ENCODE data around the gene SEPHS1. TPM values are rescaled to one million over a fixed set of nuclear protein-coding genes. Genes with fewer than 3 reads are reported as not detected.

Gene SEPHS1
- polyA plus RNA-seq, 4 donors = 24.6 to 48.4 (median 37.9) TPM

DNA sequence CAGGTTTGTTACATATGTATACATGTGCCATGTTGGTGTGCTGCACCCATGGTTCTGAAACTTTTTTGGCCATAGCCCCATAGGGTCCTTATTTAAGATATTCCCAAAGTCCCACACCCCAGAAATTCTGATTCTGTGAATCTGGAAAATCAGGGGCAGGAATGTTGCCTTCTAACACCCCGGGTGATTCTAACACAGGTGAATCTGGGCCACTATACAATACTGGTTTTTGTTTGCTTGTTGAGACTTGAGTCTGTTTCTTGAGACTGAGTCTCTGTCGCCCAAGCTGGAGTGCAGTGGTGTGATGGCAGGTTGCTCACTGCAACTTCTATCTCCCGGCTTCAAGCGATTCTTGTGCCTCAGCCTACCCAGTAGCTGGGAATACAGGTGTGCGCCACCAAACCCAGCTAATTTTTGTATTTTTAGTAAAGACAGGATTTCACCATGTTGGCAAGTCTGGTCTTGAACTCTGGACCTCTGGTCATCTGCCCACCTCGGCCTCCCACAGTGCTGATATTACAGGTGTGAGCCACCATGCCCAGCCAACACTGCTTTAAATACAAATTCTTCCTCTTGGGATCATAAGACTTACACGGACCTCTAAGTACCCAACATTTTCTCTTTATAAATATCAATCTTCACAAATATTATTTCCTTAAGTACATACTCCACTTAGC is 31.3 kb downstream of the SEPHS1 start:
- Histone ChIP-seq H3K4me1 (ENCODE audit: control insufficient read depth in 3 of 3, insufficient read depth in 2 of 3, low read depth in 1 of 3, low read length in 2 of 3) (no peaks in the 10 kb centered on the region), H3K36me3 (ENCODE audit: control insufficient read depth in 3 of 3, insufficient read depth in 2 of 3, low read depth in 1 of 3, low read length in 3 of 3) (peaks cover 4 to 24% (median 10%) of the 10 kb centered on the region in 3 donors), H3K27ac (ENCODE audit: low read depth in 1 of 3, low read length in 2 of 3) (no peak overlapping the region), H3K27me3 (ENCODE audit: control insufficient read depth in 3 of 3, insufficient read depth in 3 of 3, low read length in 3 of 3) (no peaks in the 10 kb centered on the region), H3K9me3 (ENCODE audit: control insufficient read depth in 2 of 2, insufficient read depth in 1 of 2, low read depth in 1 of 2, low read length in 1 of 2) (no peaks in the 10 kb centered on the region), H3K4me3 (ENCODE audit: low read depth in 1 of 3, low read length in 3 of 3) (no peak overlapping the region)
- no peak for FAIRE-seq
- WGBS, 3 donors = 85 to 92% (median 91%) methylated on average over 7 of the region's 7 CpGs
- DNase-seq = no peak

GRCh38 chr10:13315361-13315760 is 32.7 kb downstream of the SEPHS1 start:
- peaks cover 0 to 11% (median 8%) of the 10 kb centered on the region in 3 donors for H3K36me3 ChIP-seq (ENCODE audit: control insufficient read depth in 3 of 3, insufficient read depth in 2 of 3, low read depth in 1 of 3, low read length in 3 of 3)
- FAIRE-seq = no peak
- no peaks in the 10 kb centered on the region for H3K9me3 ChIP-seq (ENCODE audit: control insufficient read depth in 2 of 2, insufficient read depth in 1 of 2, low read depth in 1 of 2, low read length in 1 of 2)
- no peak overlapping the region for H3K27ac ChIP-seq (ENCODE audit: low read depth in 1 of 3, low read length in 2 of 3)
- H3K4me3 ChIP-seq (ENCODE audit: low read depth in 1 of 3, low read length in 3 of 3) = no peak overlapping the region
- no peaks in the 10 kb centered on the region for H3K4me1 ChIP-seq (ENCODE audit: control insufficient read depth in 3 of 3, insufficient read depth in 2 of 3, low read depth in 1 of 3, low read length in 2 of 3)
- no peaks in the 10 kb centered on the region for H3K27me3 ChIP-seq (ENCODE audit: control insufficient read depth in 3 of 3, insufficient read depth in 3 of 3, low read length in 3 of 3)
- no peak for DNase-seq

- Histone ChIP-seq H3K27ac (ENCODE audit: low read depth in 1 of 3, low read length in 2 of 3) (no peak overlapping the region), H3K4me1 (ENCODE audit: control insufficient read depth in 3 of 3, insufficient read depth in 2 of 3, low read depth in 1 of 3, low read length in 2 of 3) (no peaks in the 10 kb centered on the region), H3K27me3 (ENCODE audit: control insufficient read depth in 3 of 3, insufficient read depth in 3 of 3, low read length in 3 of 3) (no peaks in the 10 kb centered on the region), H3K4me3 (ENCODE audit: low read depth in 1 of 3, low read length in 3 of 3) (no peak overlapping the region), H3K36me3 (ENCODE audit: control insufficient read depth in 3 of 3, insufficient read depth in 2 of 3, low read depth in 1 of 3, low read length in 3 of 3) (no peaks in the 10 kb centered on the region), H3K9me3 (ENCODE audit: control insufficient read depth in 2 of 2, insufficient read depth in 1 of 2, low read depth in 1 of 2, low read length in 1 of 2) (no peaks in the 10 kb centered on the region)
- FAIRE-seq = no peak
- 78 to 88% (median 82%) methylated on average over 5 of the region's 5 CpGs for WGBS, 3 donors
- no peak for DNase-seq
Measured at GRCh38 chr10:13311177-13311575, 36.9 kb downstream of the SEPHS1 start.

DNA sequence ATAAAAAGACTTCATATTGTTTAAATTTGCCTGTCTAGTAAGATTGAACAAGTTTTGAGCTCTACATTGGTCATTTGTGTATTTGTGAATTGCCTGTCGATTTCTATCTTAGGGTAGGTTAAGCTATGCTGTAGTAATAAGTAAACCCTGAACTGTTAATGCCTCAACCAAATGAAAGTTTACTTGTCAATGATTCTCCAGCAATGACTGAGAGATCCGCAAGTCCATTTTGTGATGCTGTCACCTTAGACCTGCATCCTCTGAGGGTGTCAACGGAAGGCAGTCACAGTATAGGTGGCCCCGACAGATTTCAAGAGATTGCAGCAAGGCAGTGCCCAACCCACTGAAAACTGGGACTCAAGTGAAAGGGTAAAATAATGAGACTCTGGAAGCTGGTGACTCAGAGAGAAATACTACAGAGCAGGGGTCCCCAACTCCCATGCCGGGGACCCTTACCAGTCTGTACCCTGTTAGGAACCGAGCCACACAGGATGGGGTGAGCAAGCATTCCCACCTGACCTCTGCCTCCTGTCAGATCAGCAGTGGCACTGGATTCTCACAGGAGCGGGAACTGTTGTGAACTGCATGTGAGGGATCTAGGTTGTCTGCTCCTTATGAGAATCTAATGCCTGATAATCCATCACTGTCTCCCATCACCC is 37.4 kb downstream of the SEPHS1 start:
- H3K4me1 ChIP-seq (ENCODE audit: control insufficient read depth in 3 of 3, insufficient read depth in 2 of 3, low read depth in 1 of 3, low read length in 2 of 3) = no peaks in the 10 kb centered on the region
- no peaks in the 10 kb centered on the region for H3K36me3 ChIP-seq (ENCODE audit: control insufficient read depth in 3 of 3, insufficient read depth in 2 of 3, low read depth in 1 of 3, low read length in 3 of 3)
- FAIRE-seq (no peak), DNase-seq (no peak)
- no peak overlapping the region for H3K27ac ChIP-seq (ENCODE audit: low read depth in 1 of 3, low read length in 2 of 3)
- H3K9me3 ChIP-seq (ENCODE audit: control insufficient read depth in 2 of 2, insufficient read depth in 1 of 2, low read depth in 1 of 2, low read length in 1 of 2) = no peaks in the 10 kb centered on the region
- H3K4me3 ChIP-seq (ENCODE audit: low read depth in 1 of 3, low read length in 3 of 3) = no peak overlapping the region
- WGBS, 3 donors = 85 to 89% (median 85%) methylated on average over 7 of the region's 7 CpGs
- H3K27me3 ChIP-seq (ENCODE audit: control insufficient read depth in 3 of 3, insufficient read depth in 3 of 3, low read length in 3 of 3) = no peaks in the 10 kb centered on the region

- Histone ChIP-seq H3K4me3 (ENCODE audit: low read depth in 1 of 3, low read length in 3 of 3) (no peak overlapping the region), H3K36me3 (ENCODE audit: control insufficient read depth in 3 of 3, insufficient read depth in 2 of 3, low read depth in 1 of 3, low read length in 3 of 3) (no peaks in the 10 kb centered on the region), H3K4me1 (ENCODE audit: control insufficient read depth in 3 of 3, insufficient read depth in 2 of 3, low read depth in 1 of 3, low read length in 2 of 3) (no peaks in the 10 kb centered on the region), H3K9me3 (ENCODE audit: control insufficient read depth in 2 of 2, insufficient read depth in 1 of 2, low read depth in 1 of 2, low read length in 1 of 2) (no peaks in the 10 kb centered on the region), H3K27me3 (ENCODE audit: control insufficient read depth in 3 of 3, insufficient read depth in 3 of 3, low read length in 3 of 3) (no peaks in the 10 kb centered on the region), H3K27ac (ENCODE audit: low read depth in 1 of 3, low read length in 2 of 3) (no peak overlapping the region)
- FAIRE-seq (no peak), DNase-seq (no peak)
- 88 to 95% (median 92%) methylated on average over 2 of the region's 2 CpGs for WGBS, 3 donors
Measured at GRCh38 chr10:13309792-13310191, 38.3 kb downstream of the SEPHS1 start.

DNA sequence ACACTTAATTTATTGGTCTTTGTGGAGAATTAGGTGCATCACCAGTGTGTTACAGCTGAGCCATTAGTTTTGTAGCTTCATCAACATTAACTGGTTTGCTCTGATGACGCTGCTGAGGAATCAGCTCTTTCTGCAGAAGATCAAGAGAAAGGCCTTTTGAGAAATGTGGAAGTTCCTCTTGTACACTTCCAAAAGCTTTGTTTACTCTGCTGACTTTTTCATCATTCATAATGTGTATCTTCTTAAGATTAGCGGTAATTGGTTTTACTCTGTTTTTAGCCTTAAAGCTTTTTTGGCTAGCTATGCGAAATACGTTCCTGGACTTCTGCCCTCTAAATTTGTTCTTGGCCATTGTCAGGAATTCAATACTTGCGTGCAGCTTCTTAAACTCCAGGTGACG is 40.0 kb downstream of the SEPHS1 start:
- no peaks in the 10 kb centered on the region for H3K36me3 ChIP-seq (ENCODE audit: control insufficient read depth in 3 of 3, insufficient read depth in 2 of 3, low read depth in 1 of 3, low read length in 3 of 3)
- no peaks in the 10 kb centered on the region for H3K9me3 ChIP-seq (ENCODE audit: control insufficient read depth in 2 of 2, insufficient read depth in 1 of 2, low read depth in 1 of 2, low read length in 1 of 2)
- no peak overlapping the region for H3K4me3 ChIP-seq (ENCODE audit: low read depth in 1 of 3, low read length in 3 of 3)
- DNase-seq (no peak), FAIRE-seq (no peak)
- no peaks in the 10 kb centered on the region for H3K4me1 ChIP-seq (ENCODE audit: control insufficient read depth in 3 of 3, insufficient read depth in 2 of 3, low read depth in 1 of 3, low read length in 2 of 3)
- H3K27me3 ChIP-seq (ENCODE audit: control insufficient read depth in 3 of 3, insufficient read depth in 3 of 3, low read length in 3 of 3) = no peaks in the 10 kb centered on the region
- H3K27ac ChIP-seq (ENCODE audit: low read depth in 1 of 3, low read length in 2 of 3) = no peak overlapping the region
- 76 to 93% (median 84%) methylated on average over 6 of the region's 6 CpGs for WGBS, 3 donors

GRCh38 chr10:13306103-13306502 is 42.0 kb downstream of the SEPHS1 start:
- Histone ChIP-seq H3K4me3 (ENCODE audit: low read depth in 1 of 3, low read length in 3 of 3) (no peak overlapping the region), H3K4me1 (ENCODE audit: control insufficient read depth in 3 of 3, insufficient read depth in 2 of 3, low read depth in 1 of 3, low read length in 2 of 3) (no peaks in the 10 kb centered on the region), H3K27me3 (ENCODE audit: control insufficient read depth in 3 of 3, insufficient read depth in 3 of 3, low read length in 3 of 3) (no peaks in the 10 kb centered on the region), H3K9me3 (ENCODE audit: control insufficient read depth in 2 of 2, insufficient read depth in 1 of 2, low read depth in 1 of 2, low read length in 1 of 2) (no peaks in the 10 kb centered on the region), H3K27ac (ENCODE audit: low read depth in 1 of 3, low read length in 2 of 3) (no peak overlapping the region), H3K36me3 (ENCODE audit: control insufficient read depth in 3 of 3, insufficient read depth in 2 of 3, low read depth in 1 of 3, low read length in 3 of 3) (no peaks in the 10 kb centered on the region)
- 81 to 91% (median 86%) methylated on average over 6 of the region's 6 CpGs for WGBS, 3 donors
- FAIRE-seq (no peak), DNase-seq (no peak)

- no peak overlapping the region for H3K4me3 ChIP-seq (ENCODE audit: low read depth in 1 of 3, low read length in 3 of 3)
- H3K27me3 ChIP-seq (ENCODE audit: control insufficient read depth in 3 of 3, insufficient read depth in 3 of 3, low read length in 3 of 3) = no peaks in the 10 kb centered on the region
- H3K36me3 ChIP-seq (ENCODE audit: control insufficient read depth in 3 of 3, insufficient read depth in 2 of 3, low read depth in 1 of 3, low read length in 3 of 3) = no peaks in the 10 kb centered on the region
- 78 to 84% (median 83%) methylated on average over 23 of the region's 23 CpGs for WGBS, 3 donors
- H3K9me3 ChIP-seq (ENCODE audit: control insufficient read depth in 2 of 2, insufficient read depth in 1 of 2, low read depth in 1 of 2, low read length in 1 of 2) = no peaks in the 10 kb centered on the region
- DNase-seq = no peak
- FAIRE-seq = no peak
- H3K27ac ChIP-seq (ENCODE audit: low read depth in 1 of 3, low read length in 2 of 3) = no peak overlapping the region
- H3K4me1 ChIP-seq (ENCODE audit: control insufficient read depth in 3 of 3, insufficient read depth in 2 of 3, low read depth in 1 of 3, low read length in 2 of 3) = peaks cover 0 to 3% (median 3%) of the 10 kb centered on the region in 3 donors
Measured at GRCh38 chr10:13302821-13303555, 45.1 kb downstream of the SEPHS1 start.

Data from small intestine (tissue), 7 donors.